HepG2 (cell line): ENCODE data around the gene CCNYL1. TPM values are rescaled to one million over a fixed set of nuclear protein-coding genes. Genes with fewer than 3 reads are reported as not detected.

Experiments
- EEA1 ChIP-seq: sonication (generic); formaldehyde crosslinking; IDR thresholded peaks from 2 replicates; pipeline ENCODE4 v1.5.1; 2020; ENCODE audit warnings: mild to moderate bottlenecking, missing genetic modification reagents, borderline replicate concordance
- HOXA5 ChIP-seq: sonication (generic); formaldehyde crosslinking; IDR thresholded peaks from 2 replicates; pipeline ENCODE4 v1.4.0; 2020; ENCODE audit warnings: missing genetic modification reagents
- NCOA5 ChIP-seq: sonication (generic); formaldehyde crosslinking; IDR thresholded peaks from 2 replicates; pipeline ENCODE4 v1.4.0; 2020; ENCODE audit warnings: missing genetic modification reagents
- PAX8 ChIP-seq: sonication (generic); formaldehyde crosslinking; IDR thresholded peaks from 2 replicates; pipeline ENCODE4 v1.8.0; 2022; ENCODE audit warnings: mild to moderate bottlenecking, missing genetic modification reagents, borderline replicate concordance
- RBAK ChIP-seq: sonication (generic); formaldehyde crosslinking; IDR thresholded peaks from 2 replicates; pipeline ENCODE4 v1.5.1; 2020; ENCODE audit warnings: mild to moderate bottlenecking, missing genetic modification reagents
- RELA ChIP-seq: sonication (generic); formaldehyde crosslinking; IDR thresholded peaks from 2 replicates; pipeline ENCODE4 v1.4.0; 2020; ENCODE audit warnings: missing genetic modification reagents
- TCF7 ChIP-seq: sonication (generic); IDR thresholded peaks from 2 replicates; pipeline ENCODE4 v1.6.1; 2016; ENCODE audit warnings: antibody characterized with exemption, low read depth
- TEF ChIP-seq: sonication (generic); formaldehyde crosslinking; IDR thresholded peaks from 2 replicates; pipeline ENCODE4 v1.5.0; 2020; ENCODE audit warnings: missing genetic modification reagents
- TIGD3 ChIP-seq: sonication (generic); formaldehyde crosslinking; IDR thresholded peaks from 2 replicates; pipeline ENCODE4 v1.5.1; 2020; ENCODE audit warnings: mild to moderate bottlenecking, missing genetic modification reagents, borderline replicate concordance
- ZNF235 ChIP-seq: sonication (generic); formaldehyde crosslinking; IDR thresholded peaks from 2 replicates; pipeline ENCODE4 v1.8.1; 2023; ENCODE audit warnings: mild to moderate bottlenecking, missing genetic modification reagents, borderline replicate concordance
- ZNF326 ChIP-seq: sonication (generic); formaldehyde crosslinking; IDR thresholded peaks from 2 replicates; pipeline ENCODE4 v1.4.0; 2020; ENCODE audit warnings: missing genetic modification reagents, borderline replicate concordance
- ZNF460 ChIP-seq: sonication (generic); formaldehyde crosslinking; IDR thresholded peaks from 2 replicates; pipeline ENCODE4 v1.5.1; 2020; ENCODE audit warnings: missing genetic modification reagents, mild to moderate bottlenecking, borderline replicate concordance
- ZNF496 ChIP-seq: sonication (generic); formaldehyde crosslinking; IDR thresholded peaks from 2 replicates; pipeline ENCODE4 v1.8.1; 2023; ENCODE audit warnings: mild to moderate bottlenecking, moderate library complexity, missing genetic modification reagents; ENCODE audit not compliant: insufficient replicate concordance
- ZNF562 ChIP-seq: sonication (generic); formaldehyde crosslinking; IDR thresholded peaks from 2 replicates; pipeline ENCODE4 v1.8.0; 2022; ENCODE audit warnings: missing genetic modification reagents, borderline replicate concordance
- polyA plus RNA-seq, 8 experiments: library from polyadenylated mRNA; depleted of rRNA in 3 of 8; stranded (reverse) in 7 of 8; unstranded in 1 of 8; fragments of >200 nt; fragmentation: Illumina TruSeq in 4 of 8; extraction: Trizol in 4 of 8; gene quantifications; 2 replicates each; pipeline versions ENCODE4 v1.2.1 to v1.2.3, GENCODE V29; 2011 to 2016; ENCODE audit warnings: low read depth in 4 of 8, missing spikeins in 1 of 8, mixed read lengths in 1 of 8; ENCODE audit not compliant: insufficient read depth in 1 of 8
- total RNA-seq, 5 experiments: library from RNA; depleted of rRNA; stranded (reverse); fragments of >200 nt; fragmentation: Illumina TruSeq; extraction: Trizol; gene quantifications; 2 replicates each; pipeline ENCODE4 v1.2.3, GENCODE V29; 2016; ENCODE audit warnings: low read depth in 1 of 5
- TF ChIP-seq, protein P1 (sequence below): sonication (generic); formaldehyde crosslinking; IDR thresholded peaks from 2 replicates; pipeline ENCODE4 v1.4.0; 2020; ENCODE audit warnings: mild to moderate bottlenecking, missing genetic modification reagents
- TF ChIP-seq, protein P2 (sequence below), 2 experiments: sonication (generic) in 1 of 2; formaldehyde crosslinking in 1 of 2; IDR thresholded peaks; 2 replicates each; pipeline versions ENCODE4 v1.4.0 to v1.6.1; 2016 to 2020; ENCODE audit warnings: borderline replicate concordance in 1 of 2, low read depth in 1 of 2, mild to moderate bottlenecking in 1 of 2, missing genetic modification reagents in 1 of 2
- TF ChIP-seq, protein P3 (sequence below): sonication (generic); formaldehyde crosslinking; IDR thresholded peaks from 2 replicates; pipeline ENCODE4 v1.5.1; 2020; ENCODE audit warnings: missing genetic modification reagents, mild to moderate bottlenecking, borderline replicate concordance
- TF ChIP-seq, protein P4 (sequence below): sonication (generic); formaldehyde crosslinking; IDR thresholded peaks from 2 replicates; pipeline ENCODE4 v1.4.0; 2020; ENCODE audit warnings: mild to moderate bottlenecking, low read depth, missing genetic modification reagents

The CCNYL1 gene
- total and polyA plus RNA-seq, 2 of the 13 experiments (the other 11 are each of a cell fraction or from before 2014, with no cell fraction given): 12.5 to 16.2 TPM

- TF ChIP-seq, protein P1, sequence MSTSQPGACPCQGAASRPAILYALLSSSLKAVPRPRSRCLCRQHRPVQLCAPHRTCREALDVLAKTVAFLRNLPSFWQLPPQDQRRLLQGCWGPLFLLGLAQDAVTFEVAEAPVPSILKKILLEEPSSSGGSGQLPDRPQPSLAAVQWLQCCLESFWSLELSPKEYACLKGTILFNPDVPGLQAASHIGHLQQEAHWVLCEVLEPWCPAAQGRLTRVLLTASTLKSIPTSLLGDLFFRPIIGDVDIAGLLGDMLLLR (CRISPR knock-in tag): peak; percentile 8; the same call in 1 of the 2 replicates
- TF ChIP-seq TEF (CRISPR knock-in tag): 0 out of 2 replicates have a peak, but pooled peaks have one; percentile 11
- TF ChIP-seq, protein P2, sequence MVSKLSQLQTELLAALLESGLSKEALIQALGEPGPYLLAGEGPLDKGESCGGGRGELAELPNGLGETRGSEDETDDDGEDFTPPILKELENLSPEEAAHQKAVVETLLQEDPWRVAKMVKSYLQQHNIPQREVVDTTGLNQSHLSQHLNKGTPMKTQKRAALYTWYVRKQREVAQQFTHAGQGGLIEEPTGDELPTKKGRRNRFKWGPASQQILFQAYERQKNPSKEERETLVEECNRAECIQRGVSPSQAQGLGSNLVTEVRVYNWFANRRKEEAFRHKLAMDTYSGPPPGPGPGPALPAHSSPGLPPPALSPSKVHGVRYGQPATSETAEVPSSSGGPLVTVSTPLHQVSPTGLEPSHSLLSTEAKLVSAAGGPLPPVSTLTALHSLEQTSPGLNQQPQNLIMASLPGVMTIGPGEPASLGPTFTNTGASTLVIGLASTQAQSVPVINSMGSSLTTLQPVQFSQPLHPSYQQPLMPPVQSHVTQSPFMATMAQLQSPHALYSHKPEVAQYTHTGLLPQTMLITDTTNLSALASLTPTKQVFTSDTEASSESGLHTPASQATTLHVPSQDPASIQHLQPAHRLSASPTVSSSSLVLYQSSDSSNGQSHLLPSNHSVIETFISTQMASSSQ (IDR thresholded peaks at IDR 0.05; ENCODE audit: low read depth): no peak
- TF ChIP-seq, protein P2 (CRISPR knock-in tag; IDR thresholded peaks at IDR 0.05; ENCODE audit: borderline replicate concordance): no peak
- 0 out of 2 replicates have a peak, but pooled peaks have one; percentile 0 for TF ChIP-seq PAX8 (CRISPR knock-in tag)
- TF ChIP-seq ZNF326 (CRISPR knock-in tag): no peak
- TF ChIP-seq, protein P3, sequence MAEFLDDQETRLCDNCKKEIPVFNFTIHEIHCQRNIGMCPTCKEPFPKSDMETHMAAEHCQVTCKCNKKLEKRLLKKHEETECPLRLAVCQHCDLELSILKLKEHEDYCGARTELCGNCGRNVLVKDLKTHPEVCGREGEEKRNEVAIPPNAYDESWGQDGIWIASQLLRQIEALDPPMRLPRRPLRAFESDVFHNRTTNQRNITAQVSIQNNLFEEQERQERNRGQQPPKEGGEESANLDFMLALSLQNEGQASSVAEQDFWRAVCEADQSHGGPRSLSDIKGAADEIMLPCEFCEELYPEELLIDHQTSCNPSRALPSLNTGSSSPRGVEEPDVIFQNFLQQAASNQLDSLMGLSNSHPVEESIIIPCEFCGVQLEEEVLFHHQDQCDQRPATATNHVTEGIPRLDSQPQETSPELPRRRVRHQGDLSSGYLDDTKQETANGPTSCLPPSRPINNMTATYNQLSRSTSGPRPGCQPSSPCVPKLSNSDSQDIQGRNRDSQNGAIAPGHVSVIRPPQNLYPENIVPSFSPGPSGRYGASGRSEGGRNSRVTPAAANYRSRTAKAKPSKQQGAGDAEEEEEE (CRISPR knock-in tag): no peak
- TF ChIP-seq ZNF496 (CRISPR knock-in tag): no peak
- 0 out of 2 replicates have a peak, but pooled peaks have one; percentile 8 for TF ChIP-seq HOXA5 (CRISPR knock-in tag)
- 0 out of 2 replicates have a peak, but pooled peaks have one; percentile 30 for TF ChIP-seq NCOA5 (CRISPR knock-in tag)
- TF ChIP-seq EEA1: no peak
- peak; percentile 23; the same call in 1 of the 2 replicates for TF ChIP-seq ZNF460 (CRISPR knock-in tag)
- no peak for TF ChIP-seq ZNF562
- no peak for TF ChIP-seq RELA
- TF ChIP-seq TCF7: no peak
- TF ChIP-seq, protein P4, sequence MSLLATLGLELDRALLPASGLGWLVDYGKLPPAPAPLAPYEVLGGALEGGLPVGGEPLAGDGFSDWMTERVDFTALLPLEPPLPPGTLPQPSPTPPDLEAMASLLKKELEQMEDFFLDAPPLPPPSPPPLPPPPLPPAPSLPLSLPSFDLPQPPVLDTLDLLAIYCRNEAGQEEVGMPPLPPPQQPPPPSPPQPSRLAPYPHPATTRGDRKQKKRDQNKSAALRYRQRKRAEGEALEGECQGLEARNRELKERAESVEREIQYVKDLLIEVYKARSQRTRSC (CRISPR knock-in tag): no peak; the same call in 1 of the 2 replicates
- no peak for TF ChIP-seq TIGD3 (CRISPR knock-in tag)
- TF ChIP-seq ZNF235: peak; percentile 59; the same call in 1 of the 2 replicates
- TF ChIP-seq RBAK: no peak
Observed at GRCh38 chr2:207768866-207769596, 57.6 kb downstream of the CCNYL1 start (continued).
